GM18508 (cell line): ENCODE results near the gene TCFL5.
"Not testable (repeated sequence)": the region's sequence is repeated elsewhere in the genome, so short reads cannot be mapped to it uniquely, and the experiment has no call there.

Experiments used
- ATAC-seq: cut with Tn5 transposase; IDR thresholded peaks from one replicate; pipeline ENCODE4 v1.9.1; 2021; ENCODE audit warnings: moderate number of reproducible peaks; ENCODE audit not compliant: insufficient read depth, unreplicated experiment

TCFL5 gene

DNA sequence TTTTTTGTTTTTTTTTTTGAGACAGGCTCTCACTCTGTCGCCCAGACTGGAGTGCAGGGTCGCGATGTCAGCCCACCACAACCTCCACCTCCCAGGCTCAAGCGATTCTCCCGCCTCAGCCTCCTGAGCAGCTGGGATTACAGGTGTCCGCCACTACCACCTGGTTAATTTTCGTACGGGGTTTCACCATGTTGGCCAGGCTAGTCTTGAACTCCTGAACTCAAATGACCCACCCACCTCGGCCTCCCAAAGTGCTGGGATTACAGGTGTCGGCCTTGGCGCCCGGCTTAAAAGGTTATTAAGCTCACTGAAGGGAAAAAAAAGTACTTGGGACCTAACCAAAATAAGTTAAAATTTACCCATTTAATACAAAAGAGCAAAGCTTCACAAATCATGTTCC is 1.9 kb downstream of the TCFL5 start:
- no peak for ATAC-seq

DNA sequence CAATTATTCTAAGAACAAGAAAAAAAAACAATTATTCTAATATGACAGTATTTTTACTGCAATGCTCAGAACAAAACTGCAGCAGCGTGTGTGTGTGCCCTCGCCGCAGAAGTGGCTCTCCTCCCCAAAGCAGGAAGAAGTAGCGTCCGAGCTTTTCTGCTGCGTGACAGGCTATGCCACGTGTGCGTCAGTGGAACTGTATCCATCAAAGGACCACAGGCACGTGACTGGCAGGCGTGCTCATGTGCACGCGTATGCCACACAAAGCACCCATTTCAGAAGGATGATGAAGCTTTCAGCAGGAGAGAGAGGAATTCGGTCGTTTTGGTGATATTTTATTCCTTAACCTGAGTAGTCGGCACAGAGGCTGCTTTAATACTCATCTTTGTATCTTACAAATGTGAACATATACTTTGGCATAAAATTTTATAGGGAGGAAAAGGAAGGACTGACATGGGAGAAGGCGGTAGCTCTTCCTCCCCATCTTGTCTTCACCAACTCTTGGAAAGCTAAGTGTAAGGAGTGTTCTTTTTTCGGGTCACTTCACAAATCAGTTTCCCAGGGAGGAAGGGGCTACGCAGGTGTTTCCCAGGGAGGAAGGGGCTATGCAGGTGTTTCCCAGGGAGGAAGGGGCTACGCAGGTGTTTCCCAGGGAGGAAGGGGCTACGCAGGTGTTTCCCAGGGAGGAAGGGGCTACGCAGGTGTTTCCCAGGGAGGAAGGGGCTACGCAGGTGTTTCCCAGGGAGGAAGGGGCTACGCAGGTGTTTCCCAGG is 3.4 kb downstream of the TCFL5 start:
- ATAC-seq = no peak

DNA sequence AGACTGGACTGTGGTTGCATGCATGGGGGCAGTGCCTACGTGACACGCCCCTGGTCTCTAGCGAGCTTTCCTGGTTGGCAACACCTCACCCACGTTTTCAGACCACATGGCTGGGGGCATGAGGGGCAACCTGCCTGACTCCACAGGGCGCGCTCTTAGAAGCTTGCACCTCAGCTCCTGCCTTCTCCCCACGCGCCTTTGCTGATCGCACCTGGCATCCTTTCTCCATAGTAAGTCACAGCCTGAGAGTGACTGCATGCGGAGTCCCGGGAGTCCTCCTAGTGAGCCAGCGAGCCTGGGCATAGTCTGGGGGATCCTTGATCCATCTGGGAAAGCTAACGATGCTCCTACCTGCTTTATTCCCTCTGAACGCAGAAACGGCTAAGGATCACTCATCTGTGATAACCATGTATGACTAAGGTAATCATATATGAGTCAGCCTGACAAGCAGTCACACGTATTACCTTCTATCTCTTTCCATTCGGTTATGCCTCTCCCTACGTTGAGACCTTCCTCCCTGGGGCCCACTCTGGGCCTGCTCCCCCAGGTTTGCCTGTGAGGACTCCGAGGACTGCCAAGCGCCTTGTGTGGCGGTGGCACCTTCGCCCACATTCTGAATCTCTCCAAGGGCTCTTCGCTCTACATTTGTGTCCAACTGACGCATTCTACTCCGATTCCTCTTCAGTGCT is 4.5 kb downstream of the TCFL5 start:
- no peak for ATAC-seq

DNA sequence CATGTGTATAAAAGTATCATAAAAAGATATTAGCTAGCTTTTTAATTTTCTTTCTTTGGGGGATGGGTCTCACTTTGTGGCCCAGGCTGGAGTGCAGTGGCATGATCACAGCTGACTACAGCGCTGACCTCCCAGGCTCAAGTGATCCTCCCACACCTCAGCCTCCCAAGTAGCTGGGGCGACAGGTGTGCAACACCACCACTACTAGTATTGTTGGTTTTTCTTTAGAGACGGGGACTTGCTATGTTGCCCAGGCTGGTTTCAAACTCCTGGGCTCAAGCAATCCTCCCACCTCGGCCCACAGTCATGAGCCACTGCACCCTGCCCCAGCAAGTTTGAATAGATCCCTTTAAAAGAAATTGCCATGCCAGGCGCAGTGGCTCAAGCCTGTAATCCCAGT is 6.5 kb downstream of the TCFL5 start:
- no peak for ATAC-seq

DNA sequence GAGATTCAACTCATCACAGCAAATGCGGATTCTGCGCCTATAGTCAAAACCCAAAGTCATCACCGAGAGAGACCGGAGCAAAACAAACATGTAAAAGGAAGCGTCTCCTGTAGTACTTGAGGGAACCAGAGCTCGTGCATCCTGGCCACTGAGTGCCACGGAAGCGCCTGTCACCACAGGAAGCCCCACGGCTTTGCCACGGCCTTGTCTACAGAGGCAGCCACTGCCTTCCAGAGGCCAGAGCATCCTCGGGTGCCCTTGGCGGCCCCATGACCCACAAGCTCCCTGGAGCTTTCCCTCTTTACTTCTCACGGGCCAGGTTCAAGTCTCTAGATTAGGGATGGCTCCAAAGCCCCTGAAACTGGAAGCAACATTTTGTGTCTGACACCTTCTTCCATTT is 7.5 kb downstream of the TCFL5 start:
- ATAC-seq = no peak

DNA sequence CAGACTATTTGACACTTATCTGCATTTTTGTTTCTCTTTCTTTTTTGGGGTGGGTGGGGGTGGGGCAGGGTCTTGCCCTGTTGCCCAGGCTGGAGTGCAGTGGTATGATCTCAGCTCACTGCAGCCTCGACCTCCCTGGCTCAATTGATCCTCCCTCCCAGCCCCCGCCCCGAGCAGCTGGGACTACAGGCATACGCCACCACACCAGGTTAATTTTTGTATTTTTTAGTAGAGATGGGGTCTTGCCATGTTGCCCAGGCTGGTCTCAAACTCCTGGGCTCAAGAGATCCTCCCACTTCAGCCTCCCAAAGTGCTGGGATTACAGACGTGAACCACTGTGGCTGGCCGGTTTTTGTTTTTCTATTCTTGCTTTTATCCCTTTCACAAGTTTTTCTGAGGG is 8.3 kb downstream of the TCFL5 start:
- not testable (repeated sequence) for ATAC-seq

DNA sequence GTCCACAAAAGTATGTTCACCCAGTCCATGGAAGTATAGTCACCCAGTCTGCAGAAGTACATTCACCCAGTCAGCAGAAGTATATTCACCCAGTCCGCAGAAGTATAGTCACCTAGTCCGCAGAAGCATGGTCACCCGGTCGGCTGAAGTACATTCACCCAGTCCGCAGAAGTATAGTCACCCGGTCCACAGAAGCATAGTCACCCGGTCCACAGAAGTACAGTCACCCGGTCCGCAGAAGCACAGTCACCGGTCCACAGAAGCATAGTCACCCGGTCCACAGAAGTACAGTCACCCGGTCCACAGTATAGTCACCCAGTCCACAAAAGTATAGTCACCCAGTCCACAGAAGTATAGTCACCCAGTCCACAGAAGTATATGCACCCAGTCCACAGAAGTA is 8.8 kb downstream of the TCFL5 start:
- ATAC-seq = no peak

DNA sequence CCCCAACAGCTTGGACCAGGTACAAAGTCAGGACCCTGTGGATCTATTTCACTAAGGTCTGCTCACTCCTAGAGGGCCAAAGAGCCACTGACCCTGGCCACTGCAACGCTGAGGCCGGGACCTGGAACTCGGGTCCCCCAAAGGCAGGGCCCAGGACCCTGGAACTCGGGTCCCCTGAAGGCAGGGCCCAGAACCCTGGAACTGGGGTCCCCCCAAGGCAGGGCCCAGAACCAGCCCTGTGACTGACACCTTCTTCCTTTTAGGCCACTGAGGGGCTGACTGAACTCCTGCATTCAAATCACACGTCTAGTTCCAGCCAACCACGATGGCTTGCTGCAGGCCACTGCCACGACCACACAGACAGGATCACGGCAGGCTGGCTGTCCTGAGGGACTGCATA is 9.4 kb downstream of the TCFL5 start:
- no peak for ATAC-seq

DNA sequence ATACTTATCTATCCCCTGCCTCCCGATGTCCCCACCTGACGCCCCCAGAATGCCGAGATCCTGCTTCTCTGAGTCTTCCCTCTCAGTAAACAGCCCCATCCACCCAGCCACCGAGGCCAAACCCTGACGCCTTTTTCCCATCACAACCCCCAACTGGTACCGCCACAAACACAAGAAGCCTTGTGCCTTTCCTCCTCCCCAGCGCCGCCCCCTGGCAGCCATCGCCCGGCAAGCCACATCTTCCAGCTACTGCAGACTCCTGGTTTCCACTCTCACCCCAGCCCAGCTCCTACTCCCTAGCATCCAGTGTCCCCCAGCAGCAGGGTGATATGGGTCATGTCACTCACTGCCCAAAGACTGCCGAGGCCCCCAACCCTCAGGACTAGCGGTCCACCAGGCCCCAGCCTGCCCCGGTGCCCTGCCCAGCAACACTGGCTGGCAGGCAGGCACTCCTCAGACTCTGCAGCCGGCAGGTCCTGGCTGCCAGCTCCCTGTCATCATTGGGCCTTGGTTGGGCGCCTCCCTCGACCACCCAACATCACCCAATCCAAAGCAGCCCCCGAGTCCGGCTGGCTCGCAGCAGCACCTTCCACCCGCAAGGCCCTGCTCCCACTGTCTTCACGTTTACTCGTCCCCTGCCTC is 11.2 kb downstream of the TCFL5 start:
- ATAC-seq = no peak

DNA sequence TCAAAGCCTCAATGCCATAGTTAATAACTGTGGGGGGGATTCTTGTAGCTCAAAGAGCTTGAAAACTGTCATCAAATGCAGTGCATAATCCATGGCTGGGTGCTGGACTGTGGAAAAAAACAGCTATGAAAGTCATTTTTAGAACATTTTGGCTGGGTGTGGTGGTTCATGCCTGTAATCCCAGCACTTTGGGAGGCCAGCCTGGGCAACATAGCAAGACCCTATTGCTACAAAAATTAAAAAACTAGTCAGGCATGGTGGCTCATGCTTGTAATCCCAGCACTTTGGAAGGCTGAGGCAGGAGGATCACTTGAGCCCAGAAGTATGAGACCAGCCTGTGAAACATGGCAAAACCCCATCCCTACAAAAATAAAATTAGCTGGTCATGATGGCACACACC is 12.2 kb downstream of the TCFL5 start:
- ATAC-seq = no peak

DNA sequence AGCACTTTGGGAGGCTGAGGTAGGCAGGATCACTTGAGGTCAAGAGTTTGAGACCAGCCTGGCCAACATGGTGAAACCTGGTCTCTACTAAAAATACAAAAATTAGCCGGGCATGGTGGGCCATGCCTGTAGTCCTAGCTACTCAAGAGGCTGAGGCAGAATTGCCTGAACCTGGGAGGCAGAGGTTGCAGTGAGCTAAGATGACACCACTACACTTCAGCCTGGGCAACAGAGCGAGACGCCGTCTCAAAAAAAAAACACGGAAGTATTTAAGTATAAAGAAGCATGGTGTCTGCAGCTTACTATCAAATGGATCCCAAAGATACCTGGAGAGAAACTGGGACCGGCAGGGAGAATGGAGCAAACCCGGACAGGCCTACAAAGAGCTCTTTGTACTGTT is 12.7 kb downstream of the TCFL5 start:
- ATAC-seq = not testable (repeated sequence)

DNA sequence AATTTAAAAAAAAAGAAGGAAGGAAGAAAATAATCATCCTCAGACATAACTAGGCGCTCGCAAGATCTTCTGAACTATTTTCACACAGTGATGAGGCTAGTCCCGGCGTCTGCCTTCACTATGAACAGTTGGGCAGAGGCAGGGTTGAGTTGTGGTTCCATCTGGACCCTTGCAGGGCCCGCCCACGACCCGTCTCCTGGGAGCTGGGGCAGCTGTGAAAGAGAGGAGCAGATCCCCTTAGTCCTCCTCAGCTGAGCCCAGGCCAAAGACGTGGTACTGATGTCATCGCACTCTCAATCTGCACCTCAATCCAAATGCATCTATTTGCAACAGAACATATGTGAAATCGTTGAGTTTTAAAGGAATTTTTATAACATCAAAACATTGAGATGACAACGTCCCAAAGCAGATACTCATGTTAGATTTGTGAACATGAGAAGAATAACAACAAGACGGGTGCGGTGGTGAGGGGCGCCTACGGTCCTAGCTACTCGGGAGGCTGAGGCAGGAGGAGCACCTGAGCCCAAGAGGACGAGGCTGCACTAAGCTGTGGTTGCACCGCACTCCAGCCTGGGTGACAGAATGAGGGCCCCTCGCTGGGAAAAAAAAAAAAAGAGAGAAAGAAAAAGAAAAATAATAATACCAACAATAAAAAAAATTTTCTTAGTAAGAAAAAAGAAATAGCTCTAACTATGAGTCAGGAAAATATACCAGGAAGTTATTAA is 15.3 kb downstream of the TCFL5 start:
- ATAC-seq = no peak

DNA sequence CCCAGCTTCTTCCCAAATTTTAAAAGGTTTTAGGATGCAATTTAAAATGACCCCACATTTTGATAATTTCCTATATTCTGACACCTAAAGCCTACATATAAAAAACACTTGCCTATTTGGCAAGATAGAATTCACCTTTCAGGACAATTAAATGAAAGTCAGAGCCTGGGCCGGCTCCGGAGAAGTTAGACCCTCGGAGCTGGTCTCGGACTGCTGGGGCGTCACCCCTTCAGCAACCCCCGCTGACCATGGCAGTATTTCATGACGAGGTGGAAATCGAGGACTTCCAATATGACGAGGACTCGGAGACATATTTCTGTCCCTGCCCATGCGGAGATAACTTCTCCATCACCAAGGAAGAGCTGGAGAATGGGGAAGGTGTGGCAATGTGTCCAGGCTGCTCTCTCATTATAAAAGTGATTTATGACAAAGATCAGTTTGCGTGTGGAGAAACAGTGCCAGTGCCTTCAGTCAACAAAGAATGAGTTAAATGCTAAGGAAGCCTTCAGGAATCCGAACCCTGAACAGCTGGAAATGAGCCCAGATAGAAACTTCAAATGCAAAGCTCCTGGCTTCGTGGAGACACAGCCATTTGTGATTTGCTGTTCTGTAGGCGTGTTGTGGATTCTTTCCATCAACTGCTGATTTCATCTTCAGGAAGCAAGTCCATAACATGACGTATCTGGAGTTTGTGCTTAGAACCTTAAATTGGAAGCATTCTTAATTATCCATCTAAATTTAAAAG is 16.0 kb downstream of the TCFL5 start:
- ATAC-seq = no peak

DNA sequence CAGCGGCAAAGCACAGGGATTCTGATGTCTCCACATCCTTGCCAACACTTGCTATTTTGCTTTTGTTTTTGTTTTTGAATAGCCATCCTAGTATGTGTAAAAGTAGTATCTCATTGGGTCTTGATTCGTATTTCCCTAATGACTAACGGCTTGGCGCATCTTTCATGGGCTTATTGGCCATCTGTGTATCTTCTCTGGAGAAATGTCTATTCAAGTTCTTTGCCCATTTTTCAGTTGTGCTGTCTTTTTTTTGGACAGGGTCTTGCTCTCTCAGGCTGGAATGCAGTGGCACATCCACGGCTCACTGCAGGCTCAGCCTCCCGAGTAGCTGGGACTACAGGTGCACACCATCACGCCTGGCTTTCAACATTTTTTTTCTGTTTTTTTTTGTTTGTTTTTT is 17.4 kb downstream of the TCFL5 start:
- no peak for ATAC-seq

DNA sequence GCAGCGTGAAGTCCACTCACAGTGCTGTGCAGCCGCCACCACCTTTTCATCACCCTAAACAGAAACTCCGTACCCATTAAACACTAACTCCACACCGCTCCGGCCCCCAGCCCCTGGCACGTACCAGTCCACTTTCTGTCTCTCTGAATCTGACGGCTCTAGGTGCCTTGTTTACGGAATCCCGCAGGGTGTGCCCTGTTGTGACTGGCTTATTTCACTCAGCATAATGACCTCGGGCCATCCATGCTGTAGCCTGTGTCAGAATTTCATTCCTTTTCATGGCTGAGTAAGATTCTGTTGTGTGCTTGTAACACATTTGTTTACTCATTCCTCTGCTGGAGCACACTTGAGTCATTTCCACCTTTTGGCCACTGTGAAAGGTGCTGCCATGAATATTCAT is 18.0 kb downstream of the TCFL5 start:
- no peak for ATAC-seq

DNA sequence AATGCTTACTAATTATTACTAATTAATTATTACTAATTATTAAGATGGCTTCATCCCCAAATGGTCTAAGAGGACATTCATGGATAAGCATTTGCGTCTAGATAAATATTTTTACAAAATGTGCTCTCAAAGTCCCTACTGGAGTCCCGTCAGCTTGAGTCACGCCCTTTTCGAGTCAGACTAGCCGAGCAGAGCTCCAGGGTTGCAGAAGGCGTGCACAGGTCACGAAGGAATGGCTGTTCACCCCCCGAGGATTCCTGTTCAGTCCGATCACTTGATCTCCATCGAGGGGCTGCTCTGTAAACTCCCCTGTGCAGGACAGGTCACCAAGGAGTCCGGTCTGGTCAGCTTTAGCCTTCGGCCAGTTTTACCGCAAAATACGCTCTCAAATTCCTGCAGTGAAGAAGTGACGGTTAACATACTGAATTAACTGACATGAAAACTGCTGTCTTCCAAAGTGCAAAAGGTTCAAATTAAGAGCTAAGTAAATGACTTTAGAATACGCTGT is 19.9 kb downstream of the TCFL5 start:
- ATAC-seq = no peak

DNA sequence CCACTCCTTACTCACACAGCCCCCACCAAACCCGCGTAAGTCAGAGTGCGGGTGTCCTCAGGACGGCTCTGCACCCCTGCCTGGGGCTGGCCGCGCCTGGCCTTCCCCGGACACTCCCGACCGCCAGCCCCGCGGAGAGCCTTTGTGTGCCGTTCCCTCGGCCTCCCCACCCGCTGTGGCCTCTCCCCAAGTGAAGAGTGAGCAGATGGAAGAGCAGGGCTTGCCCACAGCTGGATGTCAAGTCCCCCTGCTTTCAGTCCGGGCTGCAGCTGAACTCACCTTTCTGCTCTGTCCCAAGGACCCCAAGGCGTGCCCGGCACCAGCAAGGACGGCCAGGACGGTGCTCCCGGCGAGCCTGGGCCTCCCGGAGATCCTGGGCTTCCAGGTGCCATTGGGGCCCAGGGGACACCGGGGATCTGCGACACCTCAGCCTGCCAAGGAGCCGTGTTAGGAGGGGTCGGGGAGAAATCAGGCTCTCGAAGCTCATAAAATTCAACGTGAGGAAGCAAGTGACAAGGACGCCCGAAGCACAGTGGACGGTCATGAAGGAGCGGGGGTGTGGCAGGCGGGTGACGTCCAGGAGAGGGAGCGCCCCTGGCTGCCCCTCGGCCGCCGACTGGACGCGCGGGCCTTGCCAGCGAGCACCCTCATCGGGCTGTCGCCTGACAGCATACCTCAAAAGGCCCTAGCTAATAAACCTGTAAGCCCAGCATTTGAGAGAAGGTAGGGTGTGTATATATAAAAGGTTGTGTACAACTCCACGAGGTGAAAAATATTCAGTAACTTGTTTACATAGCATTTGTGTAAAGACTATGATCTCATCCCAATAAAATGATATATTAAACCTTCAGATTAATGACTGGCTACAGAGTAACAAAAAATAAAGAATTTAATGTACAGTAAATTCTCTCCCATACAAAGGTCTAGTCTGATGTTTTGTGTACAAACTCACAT is 21.1 kb downstream of the TCFL5 start:
- ATAC-seq = no peak

DNA sequence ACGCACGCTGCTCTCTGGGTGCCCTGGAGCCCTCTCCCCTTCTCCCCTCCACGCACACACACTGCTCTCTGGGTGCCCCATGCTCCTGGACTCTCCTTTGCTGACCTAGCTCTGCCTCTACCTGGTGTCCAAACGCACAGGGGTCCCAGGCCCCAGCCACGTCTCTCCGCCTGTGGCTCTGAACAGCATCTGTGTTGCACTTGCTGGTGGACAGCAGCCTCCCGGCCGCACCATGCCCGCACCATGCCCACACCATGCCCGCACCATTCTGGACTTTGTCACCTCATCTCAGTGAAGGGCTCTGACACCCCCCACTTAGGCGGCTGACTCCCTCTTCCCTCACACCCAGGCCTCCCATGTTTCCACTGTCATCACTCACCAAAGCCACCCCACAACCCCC is 21.8 kb downstream of the TCFL5 start:
- no peak for ATAC-seq

DNA sequence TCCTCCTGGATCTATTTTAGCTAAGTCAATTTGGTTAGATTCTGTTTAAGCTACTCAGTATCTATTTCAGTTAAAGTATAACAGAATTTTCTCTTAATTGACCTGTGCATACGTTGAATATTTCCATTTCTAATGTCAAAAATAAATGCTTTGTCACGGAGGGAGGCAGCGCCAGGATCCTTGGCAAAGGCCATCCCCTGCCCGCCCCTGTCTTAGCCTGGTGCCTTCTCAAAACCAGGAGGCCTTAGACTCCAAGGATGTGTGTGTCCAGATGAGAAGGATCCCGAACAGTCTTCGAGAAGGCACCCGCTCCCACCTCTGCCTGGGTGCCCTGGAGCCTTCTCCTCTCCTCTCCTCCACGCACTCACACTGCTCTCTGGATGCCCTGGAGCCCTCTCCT is 22.4 kb downstream of the TCFL5 start:
- no peak for ATAC-seq
